PC-9 (cell line): ENCODE measurements around the gene SCYGR7.

Source experiments
- CTCF ChIP-seq: fragments of 200-600 bp; sonication (generic); conservative IDR thresholded peaks from 2 replicates; pipeline ENCODE4 v1.6.1; 2017; ENCODE audit warnings: mixed run types, antibody characterized with exemption, mild to moderate bottlenecking, moderate library complexity
- EZH2 ChIP-seq: fragments of 200-600 bp; sonication (generic); IDR thresholded peaks from 2 replicates; pipeline ENCODE4 v1.8.0; 2017; ENCODE audit warnings: antibody characterized with exemption, low read depth

DNA sequence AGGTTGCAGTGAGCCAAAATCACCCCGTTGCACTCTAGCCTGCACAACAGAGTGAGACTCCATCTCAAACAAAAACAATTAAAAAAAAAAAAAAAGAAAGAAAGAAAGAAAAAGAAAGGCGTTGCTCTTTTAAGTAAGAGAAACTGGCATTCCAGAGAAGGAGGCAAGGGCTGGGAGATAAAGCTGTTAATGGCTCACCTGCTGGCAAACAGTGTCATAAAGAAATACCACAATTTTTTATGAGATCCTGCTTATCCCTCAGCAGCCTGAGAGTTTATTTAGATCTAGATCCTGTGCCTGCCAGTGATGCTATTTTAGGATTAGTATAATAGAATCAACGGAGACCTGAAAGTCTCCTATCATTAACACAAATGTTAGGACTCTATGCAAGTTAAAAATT lies 26.6 kb upstream of the SCYGR7 start:
- TF ChIP-seq CTCF (no peak), EZH2 (no peak)
